Measurements from ENCODE around the gene DNAJB1. TPM values are rescaled to one million over a fixed set of nuclear protein-coding genes. Genes with fewer than 3 reads are reported as not detected.

DNAJB1 gene
- total and polyA plus RNA-seq, 2 experiments from 2014 or later, result 101 to 124 TPM

- no peak overlapping the region for H3K4me3 ChIP-seq
- H2AFZ ChIP-seq, result no peak overlapping the region
- no peaks in the 10 kb centered on the region for H3K9me3 ChIP-seq (ENCODE audit: low read depth)
- WGBS, 2 experiments (ENCODE audit: low coverage in 1 of 2, low lambda C conversion rate in 2 of 2, missing lambda C conversion rate in 2 of 2), result 83 to 87% methylated on average over 14 to 15 of the region's 15 CpGs
- H3K79me2 ChIP-seq (ENCODE audit: insufficient read depth), result no peaks in the 10 kb centered on the region; the same call in 1 of the 2 replicates
- TF ChIP-seq EZH2phosphoT487 (IDR thresholded peaks at IDR 0.05; ENCODE audit: insufficient read depth, low read depth), result no peak
- no peak for TF ChIP-seq EZH2 (IDR thresholded peaks at IDR 0.05; ENCODE audit: insufficient read depth, poor library complexity, severe bottlenecking)
- H3K9me2 ChIP-seq (ENCODE audit: insufficient read depth), result no peaks in the 10 kb centered on the region
- no peak overlapping the region for H3K4me2 ChIP-seq (ENCODE audit: unreplicated experiment)
- no peaks in the 10 kb centered on the region for H4K20me1 ChIP-seq (ENCODE audit: insufficient read depth)
- H3K27me3 ChIP-seq (replicated peaks; ENCODE audit: insufficient read depth), result no peaks in the 10 kb centered on the region
- no peak overlapping the region for H3K9ac ChIP-seq
- no peak overlapping the region for H3K27ac ChIP-seq
- DNase-seq, result no peak
- H3K36me3 ChIP-seq (ENCODE audit: low read depth), result no peaks in the 10 kb centered on the region
- no peaks in the 10 kb centered on the region for H3F3A ChIP-seq (ENCODE audit: insufficient read depth)
- H3K4me1 ChIP-seq (ENCODE audit: insufficient read depth), result 0 out of 2 replicates have a peak, but pooled peaks cover 6% of the 10 kb centered on the region
- in situ Hi-C loops (cut with MboI), result no loop called here
Observed at GRCh38 chr19:14550201-14550754, 32.1 kb upstream of the DNAJB1 start.

- Histone ChIP-seq H3K27ac (no peak overlapping the region), H3F3A (ENCODE audit: insufficient read depth) (no peaks in the 10 kb centered on the region), H3K4me3 (no peak overlapping the region), H3K9ac (no peak overlapping the region), H3K9me3 (ENCODE audit: low read depth) (no peaks in the 10 kb centered on the region), H3K36me3 (ENCODE audit: low read depth) (no peaks in the 10 kb centered on the region), H2AFZ (no peak overlapping the region), H4K20me1 (ENCODE audit: insufficient read depth) (no peaks in the 10 kb centered on the region), H3K79me2 (ENCODE audit: insufficient read depth) (peaks cover 6% of the 10 kb centered on the region; the same call in 1 of the 2 replicates), H3K4me1 (ENCODE audit: insufficient read depth) (no peaks in the 10 kb centered on the region), H3K4me2 (ENCODE audit: unreplicated experiment) (no peak overlapping the region), H3K27me3 (replicated peaks; ENCODE audit: insufficient read depth) (no peaks in the 10 kb centered on the region), H3K9me2 (ENCODE audit: insufficient read depth) (no peaks in the 10 kb centered on the region)
- WGBS, 2 experiments (ENCODE audit: low coverage in 1 of 2, low lambda C conversion rate in 2 of 2, missing lambda C conversion rate in 2 of 2), result 86 to 91% methylated on average over 9 of the region's 9 CpGs
- TF ChIP-seq EZH2 (IDR thresholded peaks at IDR 0.05; ENCODE audit: insufficient read depth, poor library complexity, severe bottlenecking), result no peak
- no peak for TF ChIP-seq EZH2phosphoT487 (IDR thresholded peaks at IDR 0.05; ENCODE audit: insufficient read depth, low read depth)
- DNase-seq, result no peak
- in situ Hi-C loops (cut with MboI), result no loop called here
Observed at GRCh38 chr19:14545716-14546082, 27.5 kb upstream of the DNAJB1 start.

- Histone ChIP-seq H3K4me2 (ENCODE audit: unreplicated experiment) (no peak overlapping the region), H4K20me1 (ENCODE audit: insufficient read depth) (no peaks in the 10 kb centered on the region), H3K9ac (no peak overlapping the region), H3K9me2 (ENCODE audit: insufficient read depth) (no peaks in the 10 kb centered on the region), H3K27me3 (replicated peaks; ENCODE audit: insufficient read depth) (no peaks in the 10 kb centered on the region), H3K27ac (no peak overlapping the region), H3K4me3 (no peak overlapping the region), H3F3A (ENCODE audit: insufficient read depth) (no peaks in the 10 kb centered on the region), H3K4me1 (ENCODE audit: insufficient read depth) (no peaks in the 10 kb centered on the region), H2AFZ (no peak overlapping the region), H3K79me2 (ENCODE audit: insufficient read depth) (peaks cover 6% of the 10 kb centered on the region; the same call in 1 of the 2 replicates), H3K36me3 (ENCODE audit: low read depth) (no peaks in the 10 kb centered on the region), H3K9me3 (ENCODE audit: low read depth) (no peaks in the 10 kb centered on the region)
- no peak for DNase-seq
- in situ Hi-C loops (cut with MboI), result no loop called here
- no peak for TF ChIP-seq EZH2phosphoT487 (IDR thresholded peaks at IDR 0.05; ENCODE audit: insufficient read depth, low read depth)
- TF ChIP-seq EZH2 (IDR thresholded peaks at IDR 0.05; ENCODE audit: insufficient read depth, poor library complexity, severe bottlenecking), result no peak
- 91% methylated on average over 21 of the region's 21 CpGs for WGBS, 2 experiments (ENCODE audit: low coverage in 1 of 2, low lambda C conversion rate in 2 of 2, missing lambda C conversion rate in 2 of 2)
Observed at GRCh38 chr19:14544977-14545715, 26.9 kb upstream of the DNAJB1 start.

GRCh38 chr19:14544047-14544446 lies 25.9 kb upstream of the DNAJB1 start:
- no peak for DNase-seq
- WGBS, 2 experiments (ENCODE audit: low coverage in 1 of 2, low lambda C conversion rate in 2 of 2, missing lambda C conversion rate in 2 of 2), result 83% methylated on average over 5 of the region's 5 CpGs
- no peaks in the 10 kb centered on the region for H3K27me3 ChIP-seq (replicated peaks; ENCODE audit: insufficient read depth)
- no peaks in the 10 kb centered on the region for H3F3A ChIP-seq (ENCODE audit: insufficient read depth)
- no peak overlapping the region for H3K4me2 ChIP-seq (ENCODE audit: unreplicated experiment)
- TF ChIP-seq EZH2phosphoT487 (IDR thresholded peaks at IDR 0.05; ENCODE audit: insufficient read depth, low read depth) (no peak), EZH2 (IDR thresholded peaks at IDR 0.05; ENCODE audit: insufficient read depth, poor library complexity, severe bottlenecking) (no peak)
- H3K79me2 ChIP-seq (ENCODE audit: insufficient read depth), result peaks cover 6% of the 10 kb centered on the region; the same call in 1 of the 2 replicates
- no peak overlapping the region for H3K9ac ChIP-seq
- in situ Hi-C loops (cut with MboI), result no loop called here
- H3K4me1 ChIP-seq (ENCODE audit: insufficient read depth), result no peaks in the 10 kb centered on the region
- no peak overlapping the region for H3K4me3 ChIP-seq
- no peaks in the 10 kb centered on the region for H3K36me3 ChIP-seq (ENCODE audit: low read depth)
- H3K9me3 ChIP-seq (ENCODE audit: low read depth), result no peaks in the 10 kb centered on the region
- no peak overlapping the region for H2AFZ ChIP-seq
- H3K27ac ChIP-seq, result no peak overlapping the region
- no peaks in the 10 kb centered on the region for H4K20me1 ChIP-seq (ENCODE audit: insufficient read depth)
- no peaks in the 10 kb centered on the region for H3K9me2 ChIP-seq (ENCODE audit: insufficient read depth)

Data from GM23248 (cell line).